GM18498 (cell line): ENCODE data around the gene ABCC1.
"Not testable (repeated sequence)": the region's sequence is repeated elsewhere in the genome, so short reads cannot be mapped to it uniquely, and the experiment has no call there.

ENCODE experiments used
- ATAC-seq: cut with Tn5 transposase; IDR thresholded peaks from one replicate; pipeline ENCODE4 v1.9.1; 2021; ENCODE audit warnings: mild to moderate bottlenecking, moderate library complexity; ENCODE audit not compliant: unreplicated experiment

Gene ABCC1

GRCh38 chr16:16102738-16103137 is 153.3 kb downstream of the ABCC1 start:
- ATAC-seq: no peak

- ATAC-seq: not testable (repeated sequence)
Measured at GRCh38 chr16:16104132-16104803, 154.9 kb downstream of the ABCC1 start.

GRCh38 chr16:16104804-16105141 is 155.4 kb downstream of the ABCC1 start:
- not testable (repeated sequence) for ATAC-seq

- ATAC-seq: no peak
Measured at GRCh38 chr16:16105646-16106045, 156.2 kb downstream of the ABCC1 start.

- ATAC-seq: no peak
Measured at GRCh38 chr16:16106466-16106865, 157.1 kb downstream of the ABCC1 start.

GRCh38 chr16:16107839-16108238 is 158.4 kb downstream of the ABCC1 start:
- ATAC-seq: no peak

GRCh38 chr16:16108759-16109158 is 159.3 kb downstream of the ABCC1 start:
- ATAC-seq: no peak

GRCh38 chr16:16109453-16110110 is 160.2 kb downstream of the ABCC1 start:
- no peak for ATAC-seq

- ATAC-seq: no peak
Measured at GRCh38 chr16:16110111-16110490, 160.7 kb downstream of the ABCC1 start.

- no peak for ATAC-seq
Measured at GRCh38 chr16:16111639-16112038, 162.2 kb downstream of the ABCC1 start.

- no peak for ATAC-seq
Measured at GRCh38 chr16:16112450-16113053, 163.1 kb downstream of the ABCC1 start.

- ATAC-seq: no peak
Measured at GRCh38 chr16:16113076-16113475, 163.7 kb downstream of the ABCC1 start.

GRCh38 chr16:16116841-16117240 is 167.4 kb downstream of the ABCC1 start:
- no peak for ATAC-seq

- no peak for ATAC-seq
Measured at GRCh38 chr16:16118337-16118736, 168.9 kb downstream of the ABCC1 start.

- ATAC-seq: no peak
Measured at GRCh38 chr16:16120044-16120381, 170.6 kb downstream of the ABCC1 start.

- no peak for ATAC-seq
Measured at GRCh38 chr16:16120382-16121184, 171.2 kb downstream of the ABCC1 start.

GRCh38 chr16:16121185-16121727 is 171.8 kb downstream of the ABCC1 start:
- no peak for ATAC-seq

- no peak for ATAC-seq
Measured at GRCh38 chr16:16122264-16122663, 172.8 kb downstream of the ABCC1 start.

GRCh38 chr16:16124438-16124837 is 175.0 kb downstream of the ABCC1 start:
- ATAC-seq: no peak

- no peak for ATAC-seq
Measured at GRCh38 chr16:16124974-16125373, 175.6 kb downstream of the ABCC1 start.

GRCh38 chr16:16126896-16127295 is 177.5 kb downstream of the ABCC1 start:
- ATAC-seq: no peak
